HG02884 (cell line): Measurements from ENCODE around the gene STON2.
"Not testable (repeated sequence)": the region's sequence is repeated elsewhere in the genome, so short reads cannot be mapped to it uniquely, and the experiment has no call there.

Experiments used
- ATAC-seq: cut with Tn5 transposase; IDR thresholded peaks from one replicate; pipeline ENCODE4 v1.9.1; 2021; ENCODE audit warnings: mild to moderate bottlenecking, moderate library complexity; ENCODE audit not compliant: unreplicated experiment

Gene STON2

DNA sequence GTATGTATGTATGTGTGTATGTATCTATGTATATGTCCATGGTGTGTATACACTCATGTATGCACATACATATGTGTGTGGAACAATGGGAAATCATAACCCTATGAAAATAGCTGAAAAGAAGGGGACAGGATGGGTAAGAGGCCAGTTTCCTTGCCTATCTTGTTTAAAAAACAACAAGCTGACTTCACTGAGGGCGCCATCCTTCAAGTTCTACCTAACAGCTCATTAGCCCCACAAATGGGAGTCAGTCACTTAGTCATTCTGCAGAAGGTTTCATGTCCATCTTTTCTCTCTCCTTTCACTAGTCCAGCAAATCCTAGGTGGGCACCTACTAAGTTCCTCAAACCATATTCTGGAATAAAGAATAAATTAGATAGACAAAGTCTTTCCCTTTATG lies 14.7 kb downstream of the STON2 start:
- no peak for ATAC-seq

- ATAC-seq: no peak
Observed at GRCh38 chr14:81384900-81385299, 15.2 kb downstream of the STON2 start.

GRCh38 chr14:81382517-81383225 lies 17.5 kb downstream of the STON2 start:
- no peak for ATAC-seq

- ATAC-seq: not testable (repeated sequence)
Observed at GRCh38 chr14:81380009-81380408, 20.1 kb downstream of the STON2 start.

GRCh38 chr14:81371802-81372201 lies 28.3 kb downstream of the STON2 start:
- no peak for ATAC-seq

DNA sequence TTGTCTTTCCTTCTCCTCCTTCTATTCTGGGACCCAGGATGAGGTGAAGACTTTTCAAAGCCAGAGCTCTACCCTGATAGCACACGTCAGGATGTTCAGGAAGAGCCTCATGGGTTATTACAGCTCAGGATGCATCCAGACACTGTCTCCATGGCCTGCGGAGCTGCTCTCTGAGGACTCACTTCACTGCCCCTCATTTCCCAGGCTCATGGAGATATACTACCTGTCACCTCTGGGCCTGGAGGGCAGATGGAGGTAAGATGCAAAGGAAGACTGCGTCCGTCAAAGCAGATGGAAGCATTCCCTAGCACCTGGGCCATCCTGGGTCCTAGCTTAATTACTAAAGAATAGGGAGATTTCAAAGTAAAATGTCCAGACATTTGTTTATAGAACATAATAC lies 32.6 kb downstream of the STON2 start:
- ATAC-seq: no peak

DNA sequence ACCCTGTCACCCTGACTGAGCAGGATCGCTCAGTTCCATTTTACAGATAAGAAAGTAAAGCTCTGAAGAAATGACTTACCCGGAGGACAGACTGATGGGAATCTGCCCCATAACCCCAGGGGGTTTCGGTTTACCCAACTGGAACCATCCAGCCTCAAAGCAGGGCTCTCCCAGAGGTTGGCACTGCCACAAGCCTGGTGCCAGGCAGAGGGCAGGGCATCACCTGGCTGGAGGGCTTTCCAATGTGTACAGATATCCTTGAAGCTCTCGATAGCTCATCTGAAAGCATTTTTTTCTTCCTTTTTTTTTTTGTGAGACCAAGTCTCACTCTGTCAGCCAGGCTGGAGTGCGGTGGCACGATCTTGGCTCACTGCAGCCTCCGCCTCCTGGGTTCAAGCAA lies 33.2 kb downstream of the STON2 start:
- no peak for ATAC-seq

DNA sequence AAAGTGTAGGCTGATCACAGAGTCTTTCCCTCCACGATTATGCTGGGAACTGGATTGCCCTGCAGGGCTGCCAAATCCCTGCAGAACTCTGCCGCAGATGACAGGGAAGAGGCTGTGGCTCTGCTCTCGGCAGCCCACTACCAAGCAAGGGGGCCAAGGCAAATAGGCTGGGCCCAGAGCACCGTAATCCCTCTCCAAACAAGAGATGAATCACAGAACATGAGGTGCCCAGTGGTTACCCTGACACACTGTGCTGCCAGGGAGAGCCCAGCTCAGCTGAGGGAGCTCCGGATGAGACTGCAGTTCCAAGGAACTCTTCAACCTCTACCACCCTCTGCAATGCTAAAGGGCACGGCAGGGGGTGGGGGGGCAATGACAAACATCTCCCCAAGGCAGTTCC lies 33.9 kb downstream of the STON2 start:
- ATAC-seq: no peak

DNA sequence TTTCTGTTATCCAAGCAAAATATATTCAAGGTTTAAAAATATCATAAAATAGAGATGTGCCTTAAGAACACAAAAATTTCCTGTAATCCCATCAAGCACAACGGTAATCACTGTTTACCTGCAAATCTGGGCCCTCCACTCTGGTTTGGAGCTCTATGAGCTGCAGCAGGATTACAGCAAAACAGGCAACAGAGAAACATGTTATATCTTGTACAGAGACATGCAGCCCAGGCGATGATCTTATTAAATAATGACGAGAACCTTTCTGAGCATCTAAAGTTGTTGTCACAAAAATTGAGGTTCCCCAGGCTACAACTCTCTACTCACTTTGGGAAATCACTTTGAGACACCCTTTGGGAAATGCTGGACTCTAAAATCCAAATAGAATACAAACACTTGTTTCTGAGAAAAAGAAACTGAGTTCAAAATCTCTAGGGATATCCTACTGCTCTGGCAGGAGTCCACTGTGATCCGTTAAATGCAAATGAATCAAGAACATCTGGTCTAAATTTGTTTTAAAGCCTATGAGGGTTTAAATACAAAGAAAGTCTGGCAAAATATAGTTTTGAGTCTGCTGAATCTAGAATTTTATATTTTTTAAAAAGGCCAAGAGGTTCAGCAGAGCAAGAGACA lies 36.3 kb downstream of the STON2 start:
- ATAC-seq: no peak

DNA sequence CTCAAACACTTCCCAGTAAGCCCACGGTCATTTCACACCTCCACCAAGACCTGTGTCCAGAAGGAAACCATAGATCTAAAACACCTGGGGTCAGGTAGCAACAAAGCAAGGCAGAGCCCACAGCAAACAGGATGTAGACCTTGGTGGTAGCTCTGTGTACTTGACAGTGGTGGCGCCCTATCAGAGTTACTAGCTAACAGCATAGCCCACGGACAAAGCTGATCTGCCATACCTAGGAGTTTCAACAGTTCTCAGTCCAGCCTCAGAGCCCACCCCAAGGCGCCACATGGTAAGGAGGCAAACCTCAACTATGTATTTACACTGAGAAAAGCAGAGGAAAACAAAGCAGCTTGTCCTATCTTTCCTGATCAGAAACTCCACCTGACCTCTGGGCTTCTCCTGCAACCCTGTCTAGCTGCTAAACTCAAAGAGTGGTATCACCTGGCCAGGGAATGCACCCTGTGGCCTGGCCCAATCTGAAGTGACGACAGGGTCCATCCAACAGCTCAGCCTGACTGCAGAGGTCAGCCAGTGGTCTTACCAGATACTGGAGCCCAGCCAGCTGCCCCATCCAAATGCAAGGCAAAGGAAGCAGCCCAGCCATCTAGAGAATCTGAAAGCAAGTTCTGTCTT lies 46.3 kb downstream of the STON2 start:
- ATAC-seq: no peak

- no peak for ATAC-seq
Observed at GRCh38 chr14:81352413-81352812, 47.7 kb downstream of the STON2 start.

DNA sequence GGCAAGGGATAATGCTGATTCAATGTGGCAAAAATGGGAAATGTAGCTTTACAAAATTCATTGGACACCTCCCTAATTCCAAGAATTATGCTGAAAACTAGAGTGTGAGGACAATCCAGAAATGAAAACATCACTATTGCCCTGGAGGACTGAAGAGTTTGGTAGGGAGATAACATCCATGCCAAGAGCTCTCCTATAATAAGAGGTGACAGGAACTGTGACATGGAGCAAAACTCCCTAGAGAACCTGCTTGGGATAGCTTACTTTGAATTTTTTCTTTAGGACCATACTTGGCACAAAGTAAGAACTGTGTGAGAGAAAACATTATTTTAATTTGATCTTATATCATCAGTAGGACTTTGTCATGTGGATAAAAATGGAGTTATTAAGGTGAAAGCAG lies 48.9 kb downstream of the STON2 start:
- no peak for ATAC-seq

DNA sequence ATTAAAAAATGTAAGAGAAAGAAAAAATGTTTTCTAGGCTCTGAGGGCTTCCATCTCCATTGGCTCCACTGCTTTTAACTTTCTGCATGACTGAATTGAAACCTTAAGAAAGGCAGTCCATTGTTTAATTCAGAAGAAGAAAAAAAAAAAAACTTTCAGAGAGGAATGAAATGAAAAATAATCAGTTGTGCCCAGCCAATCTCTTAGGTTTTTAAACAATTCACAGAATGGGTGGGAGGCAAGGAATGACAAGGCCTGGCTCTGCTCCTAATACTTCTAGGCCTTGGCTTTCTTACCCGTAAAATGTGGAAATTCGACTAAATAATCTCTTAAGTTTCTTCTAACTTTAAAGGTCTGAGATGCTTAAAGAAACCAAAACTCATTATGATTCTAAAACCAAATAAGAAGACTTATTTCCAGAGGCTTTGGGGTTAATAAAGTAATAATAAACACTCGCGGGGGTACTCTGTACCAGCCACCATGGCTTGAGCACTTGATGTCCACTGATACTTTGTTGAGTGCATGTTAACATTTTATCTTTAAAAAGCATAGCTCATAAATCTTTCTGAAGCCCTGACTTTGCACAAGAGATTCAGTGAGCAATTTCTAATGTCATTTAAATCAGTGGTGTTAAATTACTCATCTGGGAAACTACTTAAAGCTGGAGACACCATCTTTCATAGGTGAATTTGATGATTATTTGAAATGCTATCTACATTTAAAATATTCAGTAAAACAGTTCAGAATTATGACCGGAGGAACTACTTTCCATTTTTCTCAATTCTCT lies 49.6 kb downstream of the STON2 start:
- no peak for ATAC-seq

- no peak for ATAC-seq
Observed at GRCh38 chr14:81348061-81348460, 52.1 kb downstream of the STON2 start.

GRCh38 chr14:81345781-81346180 lies 54.3 kb downstream of the STON2 start:
- no peak for ATAC-seq

- no peak for ATAC-seq
Observed at GRCh38 chr14:81344481-81345160, 55.5 kb downstream of the STON2 start.

DNA sequence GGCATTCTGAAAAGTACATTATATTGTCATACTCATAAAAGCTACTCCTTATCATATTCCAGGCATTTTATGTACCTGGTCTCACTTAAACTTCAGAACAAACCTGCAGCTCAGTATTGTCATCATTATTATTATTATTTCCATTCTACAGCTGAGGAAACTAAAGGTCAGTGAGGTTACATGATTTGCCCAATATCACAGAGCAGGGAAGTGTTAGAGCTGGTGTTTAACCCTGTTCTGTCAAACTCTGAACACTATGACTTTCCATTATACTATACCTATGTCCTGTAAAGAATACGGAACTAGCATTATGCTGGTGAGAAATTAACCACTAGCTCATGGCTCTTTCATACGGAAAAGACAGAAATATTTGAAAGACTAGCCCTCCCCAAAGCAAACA lies 56.4 kb downstream of the STON2 start:
- ATAC-seq: no peak

- ATAC-seq: no peak
Observed at GRCh38 chr14:81342850-81343580, 57.1 kb downstream of the STON2 start.

- no peak for ATAC-seq
Observed at GRCh38 chr14:81341781-81342180, 58.3 kb downstream of the STON2 start.

GRCh38 chr14:81341370-81341769 lies 58.8 kb downstream of the STON2 start:
- no peak for ATAC-seq
